ENCODE results near the gene NBPF20.
"Not testable (repeated sequence)": the region's sequence is repeated elsewhere in the genome, so short reads cannot be mapped to it uniquely, and the experiment has no call there.

NBPF20 gene

DNA sequence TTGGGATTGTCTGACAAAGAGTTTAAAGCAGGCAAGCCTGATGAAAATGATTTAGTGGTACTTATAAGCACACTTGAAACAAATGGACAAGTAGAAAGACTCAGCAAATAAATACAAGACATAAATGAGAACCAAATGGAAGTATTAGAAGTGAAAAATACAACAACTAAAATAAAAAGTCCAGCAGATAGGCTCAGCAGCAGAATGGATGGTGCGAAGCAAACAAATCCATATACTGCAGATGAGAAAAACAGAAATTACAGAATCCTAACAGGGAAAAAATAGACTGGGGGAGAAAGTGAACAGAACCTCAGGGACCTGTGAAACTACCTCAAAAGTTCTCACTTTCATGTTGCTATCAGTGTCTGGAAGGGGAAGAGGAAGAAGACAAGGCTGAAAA is 3.9 kb upstream of the NBPF20 start:
- DNase-seq: not testable (repeated sequence)

DNA sequence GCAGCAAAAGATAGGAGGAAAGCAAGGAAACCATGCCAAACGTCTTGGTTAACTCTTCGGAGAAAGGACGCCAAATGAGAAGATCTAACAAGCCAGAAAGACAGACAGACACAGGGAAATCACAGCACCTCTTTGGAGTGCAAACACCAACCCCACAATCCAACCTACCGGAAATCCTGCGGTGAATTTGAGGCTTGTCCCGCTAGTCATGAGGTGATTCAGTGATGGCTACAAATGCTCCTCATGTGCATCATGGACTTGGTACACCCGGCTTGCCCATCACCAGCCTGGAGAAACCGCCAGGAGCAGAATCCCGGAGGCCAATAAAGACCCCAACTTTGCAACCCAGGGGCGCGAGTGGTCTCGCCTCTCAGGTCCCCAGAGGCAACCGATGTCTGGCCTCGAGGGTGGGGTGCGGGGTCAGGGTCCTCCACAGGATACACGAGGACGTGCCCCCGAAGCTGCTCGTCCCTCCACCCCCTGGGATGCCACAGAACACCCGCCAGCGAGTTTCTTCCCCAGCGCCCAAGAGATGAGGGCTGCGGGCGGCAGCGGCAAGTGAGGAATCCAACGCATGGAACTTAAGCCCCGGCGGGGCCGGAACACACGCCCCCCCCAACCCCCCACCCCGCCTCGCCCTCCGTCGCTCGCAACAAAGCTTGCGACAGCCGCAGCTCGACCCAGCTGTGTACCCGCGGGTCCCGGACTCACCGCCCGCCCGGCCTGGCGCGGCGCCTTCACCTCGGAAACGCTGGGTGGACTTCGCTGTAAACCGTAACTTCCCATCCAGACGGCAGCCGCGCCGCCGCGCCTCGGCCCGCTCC is 579 bp downstream of the NBPF20 start:
- DNase-seq: peak; percentile 15

DNA sequence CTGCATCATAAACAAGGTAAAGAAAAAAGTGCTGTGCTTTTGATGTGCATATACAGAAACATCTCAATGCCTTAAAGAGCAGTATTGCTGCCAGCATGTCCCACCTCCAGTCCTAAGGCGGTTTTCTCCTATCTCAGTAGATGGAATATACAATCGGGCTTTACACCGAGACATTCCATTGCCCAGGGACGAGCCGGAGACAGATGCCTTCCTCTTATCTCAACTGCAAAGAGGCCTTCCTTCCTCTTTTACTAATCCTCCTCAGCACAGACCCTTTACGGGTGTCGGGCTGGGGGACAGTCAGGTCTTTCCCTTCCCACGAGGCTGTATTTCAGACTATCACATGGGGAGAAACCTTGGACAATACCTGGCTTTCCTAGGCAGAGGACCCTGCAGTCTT is 10.3 kb downstream of the NBPF20 start:
- DNase-seq: not testable (repeated sequence)

DNA sequence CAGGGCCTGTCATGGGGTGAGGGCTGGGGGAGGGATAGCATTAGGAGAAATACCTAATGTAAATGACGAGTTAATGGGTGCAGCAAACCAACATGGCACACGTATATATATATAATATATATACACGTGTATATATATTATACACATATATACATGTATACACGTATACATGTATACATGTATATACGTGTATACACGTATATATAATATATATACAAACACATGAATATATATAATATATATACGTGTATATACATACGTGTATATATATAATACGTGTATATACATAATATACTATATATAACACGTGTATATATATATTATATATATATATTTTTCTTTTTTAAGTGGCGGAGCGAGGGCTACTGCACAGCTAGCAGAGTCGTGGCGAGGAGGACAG is 18.1 kb downstream of the NBPF20 start:
- not testable (repeated sequence) for DNase-seq

DNA sequence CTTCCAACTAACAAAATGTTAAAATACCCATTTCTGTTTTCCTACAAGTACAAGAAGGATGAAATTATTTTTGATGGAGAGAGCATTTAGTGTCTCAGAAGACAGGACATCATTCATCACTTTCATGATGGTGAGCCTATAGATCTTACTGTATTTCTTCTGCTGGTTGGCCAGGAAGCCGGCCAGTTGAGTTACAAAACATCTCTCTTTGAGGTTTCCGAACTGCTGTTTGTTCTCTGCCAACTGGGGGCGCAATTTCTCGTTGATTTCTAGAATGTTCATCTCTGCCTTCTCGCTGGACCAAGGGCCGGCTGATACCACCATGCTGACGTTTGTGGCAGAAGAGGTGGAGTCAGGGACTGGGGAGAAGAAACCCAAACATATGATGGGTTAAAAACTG is 20.5 kb downstream of the NBPF20 start:
- not testable (repeated sequence) for DNase-seq

DNA sequence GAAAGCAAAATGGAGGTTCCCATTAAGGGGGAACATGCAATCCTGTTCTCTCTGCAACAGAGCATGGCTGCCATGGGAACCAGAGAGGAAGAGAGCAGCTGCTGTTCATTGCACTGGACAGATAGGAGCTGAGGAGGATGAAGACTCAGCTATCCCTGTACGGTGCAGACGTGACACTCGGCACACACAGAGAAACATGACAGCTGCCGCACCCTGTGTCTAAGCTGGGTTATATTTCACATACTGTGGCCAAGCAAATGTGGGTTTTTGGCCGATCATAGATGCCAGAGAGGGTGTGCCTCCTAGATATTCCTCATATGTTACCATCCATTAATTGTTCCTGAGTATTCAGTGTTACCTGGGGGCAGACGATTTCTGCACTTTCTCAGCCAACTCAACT is 24.7 kb downstream of the NBPF20 start:
- not testable (repeated sequence) for DNase-seq

Data from activated T-cell treated with anti-CD3 and anti-CD28 coated beads for 4 hours (primary cell).